ENCODE measurements around the gene CDA.

The CDA gene

DNA sequence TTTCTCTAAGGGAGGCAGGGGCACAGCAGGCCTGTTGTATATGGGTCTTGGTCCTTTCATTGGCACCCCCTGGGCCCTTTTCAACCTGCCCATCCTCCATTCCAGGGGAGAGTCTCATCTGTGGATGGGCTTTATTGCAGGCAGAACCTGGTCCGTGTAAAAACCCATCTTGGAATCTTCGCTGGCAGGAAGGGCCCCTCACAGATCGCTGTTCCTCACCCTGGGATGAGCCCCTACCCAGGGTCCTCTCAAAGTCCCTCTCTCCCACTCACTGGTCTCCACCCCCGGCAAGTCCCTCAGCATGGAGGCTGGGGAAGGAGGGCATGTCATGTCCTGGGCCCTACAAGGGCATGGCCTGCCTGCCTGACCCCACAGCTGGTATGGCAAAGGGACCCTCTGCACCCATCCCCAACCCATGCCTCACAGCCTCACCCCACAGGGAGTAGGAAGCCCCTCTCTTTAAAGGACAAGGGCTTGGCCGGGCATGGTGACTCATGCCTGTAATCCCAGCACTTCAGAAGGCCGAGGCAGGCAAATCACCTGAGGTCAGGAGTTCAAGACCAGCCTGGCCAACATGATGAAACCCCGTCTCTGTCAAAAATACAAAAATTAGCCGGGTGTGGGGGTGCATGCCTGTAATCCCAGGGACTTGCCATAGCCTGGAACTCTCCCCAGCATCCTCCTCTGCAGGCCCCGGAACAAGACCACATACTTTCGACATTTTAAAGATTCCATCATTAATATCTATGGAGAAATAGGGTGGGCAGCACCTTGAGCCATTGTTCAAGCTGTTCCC lies 13.2 kb upstream of the CDA start:
- H3K4me3 ChIP-seq (ENCODE audit: severe bottlenecking): no peak overlapping the region
- no peak for ATAC-seq (ENCODE audit: low read depth)
- no peak for DNase-seq (ENCODE audit: low spot score)
- H3K9me3 ChIP-seq (ENCODE audit: severe bottlenecking): no peaks in the 10 kb centered on the region
- TF ChIP-seq CTCF (IDR thresholded peaks at IDR 0.05; ENCODE audit: poor library complexity, severe bottlenecking): no peak
- peak overlapping the region; percentile 1 for H3K27ac ChIP-seq (ENCODE audit: poor library complexity, severe bottlenecking)
- H3K36me3 ChIP-seq (ENCODE audit: low read depth): no peaks in the 10 kb centered on the region
- H3K27me3 ChIP-seq (ENCODE audit: insufficient read depth, poor library complexity, severe bottlenecking): no peaks in the 10 kb centered on the region
- peaks cover 18% of the 10 kb centered on the region for H3K4me1 ChIP-seq (ENCODE audit: insufficient read depth, poor library complexity, severe bottlenecking)

DNA sequence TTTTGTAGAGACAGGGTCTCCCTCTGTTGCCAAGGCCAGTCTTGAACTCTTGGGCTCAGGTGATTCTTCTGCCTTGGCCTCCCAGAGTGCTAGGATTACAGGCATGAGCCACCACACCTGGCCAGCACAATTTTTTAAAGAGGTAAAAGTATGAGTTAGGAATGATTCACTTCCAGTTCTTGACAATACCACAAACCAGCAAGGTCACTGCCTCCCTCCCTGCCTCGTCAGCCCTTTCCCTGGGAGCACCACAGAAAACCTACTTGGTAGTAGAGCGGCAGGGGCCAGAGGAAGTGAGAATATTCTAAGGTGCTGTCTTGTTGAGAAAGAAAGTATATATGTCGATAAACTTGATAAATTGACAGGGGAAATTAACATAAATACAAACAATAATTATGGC lies 10.8 kb upstream of the CDA start:
- Histone ChIP-seq H3K9me3 (ENCODE audit: severe bottlenecking) (no peaks in the 10 kb centered on the region), H3K36me3 (ENCODE audit: low read depth) (no peaks in the 10 kb centered on the region), H3K27ac (ENCODE audit: poor library complexity, severe bottlenecking) (peak overlapping the region; percentile 27), H3K4me3 (ENCODE audit: severe bottlenecking) (no peak overlapping the region), H3K4me1 (ENCODE audit: insufficient read depth, poor library complexity, severe bottlenecking) (peaks cover 18% of the 10 kb centered on the region), H3K27me3 (ENCODE audit: insufficient read depth, poor library complexity, severe bottlenecking) (no peaks in the 10 kb centered on the region)
- DNase-seq (ENCODE audit: low spot score) (no peak), ATAC-seq (ENCODE audit: low read depth) (peak; percentile 83)
- no peak for TF ChIP-seq CTCF (IDR thresholded peaks at IDR 0.05; ENCODE audit: poor library complexity, severe bottlenecking)

DNA sequence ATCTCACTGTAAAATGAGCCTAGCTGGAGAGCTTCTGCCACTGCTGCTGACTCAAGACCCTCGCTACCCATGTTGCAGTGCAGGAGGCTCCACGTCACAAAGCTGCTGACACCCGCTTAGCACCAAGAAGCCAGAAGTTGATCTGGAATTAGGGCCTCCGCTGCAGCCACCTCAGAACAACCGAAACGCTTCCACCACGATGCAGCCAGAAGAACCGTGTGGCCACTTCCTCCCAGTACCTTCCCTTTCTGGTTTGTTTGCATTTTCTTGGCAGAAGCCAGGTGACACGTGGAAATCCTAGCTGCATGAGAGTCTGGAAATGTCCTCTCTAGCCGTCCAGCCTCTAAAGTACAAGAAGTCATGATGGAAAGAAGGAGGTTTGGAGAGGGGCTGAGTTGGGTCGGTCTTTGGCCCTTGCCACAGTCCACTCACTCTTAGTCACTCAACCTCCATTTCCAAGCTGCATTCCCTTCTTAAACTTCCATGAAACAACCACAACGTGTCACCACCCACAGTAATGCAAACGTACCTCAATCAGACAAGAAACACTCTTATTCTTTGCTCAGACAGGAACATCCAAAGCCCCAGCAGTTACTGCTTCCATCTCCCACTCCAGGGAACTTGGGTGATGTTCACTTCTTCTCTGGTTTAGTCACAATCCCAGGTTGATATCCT lies 10.0 kb upstream of the CDA start:
- H3K9me3 ChIP-seq (ENCODE audit: severe bottlenecking): no peaks in the 10 kb centered on the region
- TF ChIP-seq CTCF (IDR thresholded peaks at IDR 0.05; ENCODE audit: poor library complexity, severe bottlenecking): no peak
- DNase-seq (ENCODE audit: low spot score) (no peak), ATAC-seq (ENCODE audit: low read depth) (no peak)
- H3K36me3 ChIP-seq (ENCODE audit: low read depth): no peaks in the 10 kb centered on the region
- no peaks in the 10 kb centered on the region for H3K27me3 ChIP-seq (ENCODE audit: insufficient read depth, poor library complexity, severe bottlenecking)
- peaks cover 18% of the 10 kb centered on the region for H3K4me1 ChIP-seq (ENCODE audit: insufficient read depth, poor library complexity, severe bottlenecking)
- H3K27ac ChIP-seq (ENCODE audit: poor library complexity, severe bottlenecking): peak overlapping the region; percentile 27
- no peak overlapping the region for H3K4me3 ChIP-seq (ENCODE audit: severe bottlenecking)

- Histone ChIP-seq H3K4me3 (ENCODE audit: severe bottlenecking) (no peak overlapping the region), H3K27me3 (ENCODE audit: insufficient read depth, poor library complexity, severe bottlenecking) (no peaks in the 10 kb centered on the region), H3K36me3 (ENCODE audit: low read depth) (no peaks in the 10 kb centered on the region), H3K4me1 (ENCODE audit: insufficient read depth, poor library complexity, severe bottlenecking) (no peaks in the 10 kb centered on the region), H3K27ac (ENCODE audit: poor library complexity, severe bottlenecking) (no peak overlapping the region), H3K9me3 (ENCODE audit: severe bottlenecking) (no peaks in the 10 kb centered on the region)
- ATAC-seq (ENCODE audit: low read depth): no peak
- TF ChIP-seq CTCF (IDR thresholded peaks at IDR 0.05; ENCODE audit: poor library complexity, severe bottlenecking): no peak
- DNase-seq (ENCODE audit: low spot score): no peak
Measured at GRCh38 chr1:20584890-20585289, 4.0 kb upstream of the CDA start.
